Progenitor cell of endocrine pancreas (in vitro differentiated cells): Measurements from ENCODE around the gene ENDOD1. TPM values are rescaled to one million over a fixed set of nuclear protein-coding genes. Genes with fewer than 3 reads are reported as not detected.
A peak's percentile ranks its signal among the peaks of the same experiment; 100 is the strongest.

Experiments
- DNase-seq: peaks from one replicate; pipeline ENCODE4 v3.0.0; 2021; ENCODE audit warnings: low spot score; ENCODE audit not compliant: unreplicated experiment
- H3K27ac Mint-ChIP-seq: 2 replicates; pipeline ENCODE4 v1.8.0; 2021; ENCODE audit warnings: mild to moderate bottlenecking, moderate library complexity, mixed read lengths
- H3K27me3 Mint-ChIP-seq: 2 replicates; pipeline ENCODE4 v1.8.0; 2021; ENCODE audit warnings: mixed read lengths
- H3K36me3 Mint-ChIP-seq: 2 replicates; pipeline ENCODE4 v1.8.0; 2022; ENCODE audit warnings: mixed read lengths; ENCODE audit not compliant: insufficient read depth
- H3K4me1 Mint-ChIP-seq: 2 replicates; pipeline ENCODE4 v1.8.0; 2021; ENCODE audit warnings: low read depth, mixed read lengths
- H3K4me3 Mint-ChIP-seq: 2 replicates; pipeline ENCODE4 v1.8.0; 2021; ENCODE audit warnings: low read depth, mild to moderate bottlenecking, moderate library complexity, mixed read lengths
- H3K9me3 Mint-ChIP-seq: 2 replicates; pipeline ENCODE4 v1.8.0; 2021; ENCODE audit warnings: low read depth, mixed read lengths
- total RNA-seq: library from RNA; stranded (reverse); gene quantifications from 2 replicates; pipeline ENCODE4 v1.2.1, GENCODE V29; 2021
- TF ChIP-seq, protein P1 (sequence below): fragments of 200-600 bp; sonication (generic); IDR thresholded peaks from one replicate; pipeline ENCODE4 v1.5.0; 2021; ENCODE audit warnings: antibody characterized with exemption, mild to moderate bottlenecking; ENCODE audit not compliant: unreplicated experiment

ENDOD1 gene
- total RNA-seq, 1 donor from 2014 or later = 2.1 TPM

DNA sequence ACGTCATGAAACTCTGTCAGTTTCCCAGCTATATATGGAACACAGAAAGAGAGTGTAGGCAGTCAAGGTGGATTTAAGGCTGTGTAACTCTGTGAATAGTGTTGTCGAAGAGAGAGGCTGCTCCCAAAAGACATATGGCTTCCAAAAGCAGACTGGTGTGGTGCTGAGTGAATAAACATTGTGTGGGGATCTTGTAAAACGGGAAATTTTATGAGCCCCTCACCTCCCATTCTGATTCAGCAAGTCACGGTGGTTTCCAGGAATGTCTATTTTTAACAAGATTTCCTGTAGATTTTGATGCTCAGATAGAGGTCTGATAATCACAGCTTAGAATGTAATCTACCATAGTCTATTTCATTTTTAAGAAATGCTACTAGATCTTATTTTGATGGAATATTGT is 73.5 kb downstream of the ENDOD1 start:
- TF ChIP-seq, protein P1, sequence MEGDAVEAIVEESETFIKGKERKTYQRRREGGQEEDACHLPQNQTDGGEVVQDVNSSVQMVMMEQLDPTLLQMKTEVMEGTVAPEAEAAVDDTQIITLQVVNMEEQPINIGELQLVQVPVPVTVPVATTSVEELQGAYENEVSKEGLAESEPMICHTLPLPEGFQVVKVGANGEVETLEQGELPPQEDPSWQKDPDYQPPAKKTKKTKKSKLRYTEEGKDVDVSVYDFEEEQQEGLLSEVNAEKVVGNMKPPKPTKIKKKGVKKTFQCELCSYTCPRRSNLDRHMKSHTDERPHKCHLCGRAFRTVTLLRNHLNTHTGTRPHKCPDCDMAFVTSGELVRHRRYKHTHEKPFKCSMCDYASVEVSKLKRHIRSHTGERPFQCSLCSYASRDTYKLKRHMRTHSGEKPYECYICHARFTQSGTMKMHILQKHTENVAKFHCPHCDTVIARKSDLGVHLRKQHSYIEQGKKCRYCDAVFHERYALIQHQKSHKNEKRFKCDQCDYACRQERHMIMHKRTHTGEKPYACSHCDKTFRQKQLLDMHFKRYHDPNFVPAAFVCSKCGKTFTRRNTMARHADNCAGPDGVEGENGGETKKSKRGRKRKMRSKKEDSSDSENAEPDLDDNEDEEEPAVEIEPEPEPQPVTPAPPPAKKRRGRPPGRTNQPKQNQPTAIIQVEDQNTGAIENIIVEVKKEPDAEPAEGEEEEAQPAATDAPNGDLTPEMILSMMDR = no peak
- Mint-ChIP-seq H3K4me1 (no peaks in the 10 kb centered on the region), H3K36me3 (no peaks in the 10 kb centered on the region), H3K4me3 (no peak overlapping the region), H3K9me3 (no peaks in the 10 kb centered on the region), H3K27me3 (no peaks in the 10 kb centered on the region), H3K27ac (no peak overlapping the region)
- DNase-seq = no peak

DNA sequence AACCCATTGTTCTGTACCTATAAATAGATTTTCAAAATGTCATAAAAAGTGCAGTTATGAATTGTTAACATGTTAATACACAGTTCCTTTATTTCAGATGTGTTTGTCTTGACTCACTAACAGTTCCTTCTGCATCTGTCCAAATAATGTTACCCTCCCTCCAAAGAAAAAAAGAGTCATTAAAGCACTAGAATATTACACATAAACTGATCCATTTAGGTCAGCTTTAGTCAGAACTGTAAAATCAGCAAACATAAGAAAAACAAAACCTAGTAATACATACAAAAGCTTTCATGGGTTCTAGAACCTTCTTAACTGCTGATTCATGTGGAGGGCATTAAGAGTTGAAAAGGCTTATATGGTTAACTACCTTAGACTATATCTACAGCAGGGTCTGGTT is 76.0 kb downstream of the ENDOD1 start:
- Mint-ChIP-seq H3K27ac (no peak overlapping the region), H3K36me3 (peaks cover 3% of the 10 kb centered on the region), H3K4me3 (no peak overlapping the region), H3K27me3 (no peaks in the 10 kb centered on the region), H3K9me3 (no peaks in the 10 kb centered on the region), H3K4me1 (no peaks in the 10 kb centered on the region)
- DNase-seq = no peak
- TF ChIP-seq, protein P1 = no peak

DNA sequence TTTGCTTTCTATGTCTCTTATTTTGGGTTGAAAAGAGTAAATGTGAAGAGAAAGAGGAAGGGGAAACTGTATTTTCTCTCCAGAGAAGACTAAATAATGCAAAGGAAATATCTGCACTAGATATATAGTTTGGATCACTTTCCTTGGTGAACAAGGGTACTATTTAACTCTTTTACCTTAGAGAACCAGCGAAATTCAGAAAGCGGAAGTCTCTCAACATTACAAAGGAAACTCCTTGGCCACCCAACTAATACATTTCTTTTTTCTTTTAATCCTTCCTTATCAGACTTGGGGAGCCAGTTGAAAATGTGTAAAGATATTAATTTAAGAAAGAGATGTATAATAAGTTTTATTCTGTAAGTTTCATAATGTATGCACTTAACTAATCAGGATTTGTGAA is 77.1 kb downstream of the ENDOD1 start:
- no peak overlapping the region for H3K4me3 Mint-ChIP-seq
- no peak for DNase-seq
- TF ChIP-seq, protein P1 = no peak
- H3K36me3 Mint-ChIP-seq = peaks cover 3% of the 10 kb centered on the region
- H3K27me3 Mint-ChIP-seq = no peaks in the 10 kb centered on the region
- H3K9me3 Mint-ChIP-seq = no peaks in the 10 kb centered on the region
- H3K4me1 Mint-ChIP-seq = no peaks in the 10 kb centered on the region
- no peak overlapping the region for H3K27ac Mint-ChIP-seq

DNA sequence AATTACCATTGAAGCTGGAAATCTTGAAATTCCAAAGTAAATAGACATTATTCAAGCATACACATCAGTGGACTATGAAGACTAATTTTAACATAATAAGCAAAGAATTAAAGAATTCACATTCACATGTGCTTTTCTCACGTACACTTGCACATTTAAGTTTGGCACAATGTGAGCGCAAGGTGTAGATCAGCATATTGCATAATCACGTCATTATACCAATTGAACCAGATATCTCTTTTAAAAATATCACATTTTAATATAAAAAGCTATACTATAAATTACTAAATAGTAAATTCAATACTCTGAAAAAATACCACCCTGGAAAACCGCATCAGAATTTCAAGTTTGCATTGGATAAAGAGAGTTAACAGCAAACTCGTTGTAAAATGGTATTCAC is 80.6 kb downstream of the ENDOD1 start:
- peaks cover 9% of the 10 kb centered on the region for H3K36me3 Mint-ChIP-seq
- H3K27ac Mint-ChIP-seq = no peak overlapping the region
- H3K9me3 Mint-ChIP-seq = no peaks in the 10 kb centered on the region
- no peak overlapping the region for H3K4me3 Mint-ChIP-seq
- no peaks in the 10 kb centered on the region for H3K27me3 Mint-ChIP-seq
- no peak for DNase-seq
- TF ChIP-seq, protein P1 = no peak
- no peaks in the 10 kb centered on the region for H3K4me1 Mint-ChIP-seq

DNA sequence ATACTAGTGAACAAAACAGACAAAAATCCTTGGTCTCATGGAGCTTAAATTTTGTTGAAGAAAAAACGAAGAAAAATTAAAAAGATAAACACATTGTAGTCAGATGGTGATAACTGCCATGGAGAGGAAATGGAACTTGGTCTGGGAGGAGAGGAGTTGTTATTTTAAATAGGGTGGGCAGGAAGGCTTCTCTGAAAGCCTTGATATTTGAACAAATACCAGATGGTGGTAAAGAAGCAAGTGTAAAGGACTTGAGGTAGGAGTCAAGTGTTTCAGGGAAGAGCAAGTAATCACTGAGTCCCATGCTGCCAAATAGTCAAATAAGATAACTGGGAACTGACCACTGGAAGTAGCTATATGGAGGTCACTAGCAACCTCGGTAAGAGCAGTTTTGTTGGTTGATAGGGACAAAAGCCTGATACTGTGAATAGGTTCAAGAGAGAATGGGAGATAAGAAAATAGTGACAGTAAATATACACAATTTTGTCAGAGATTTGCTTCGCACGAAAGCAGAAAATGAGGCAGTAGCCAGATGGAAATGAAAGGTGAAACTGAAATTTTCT is 86.3 kb downstream of the ENDOD1 start:
- no peak for DNase-seq
- Mint-ChIP-seq H3K27me3 (no peaks in the 10 kb centered on the region), H3K4me1 (peaks cover 10% of the 10 kb centered on the region), H3K4me3 (no peak overlapping the region), H3K9me3 (no peaks in the 10 kb centered on the region), H3K36me3 (peaks cover 22% of the 10 kb centered on the region), H3K27ac (peak overlapping the region; percentile 4)
- TF ChIP-seq, protein P1 = no peak

Other genes with a start within 250 kb of the ENDOD1 start
- gene CWC15, start 116.3 kb upstream of the ENDOD1 start, total RNA-seq = 74.7 and 74.9 TPM in 2 replicates
- gene KDM4D, start 116.1 kb upstream of the ENDOD1 start, total RNA-seq = 1.2 and 1.4 TPM in 2 replicates
- gene KDM4E, start 64.6 kb upstream of the ENDOD1 start, total RNA-seq = not detected in 2 replicates
- gene KDM4F, start 40.4 kb upstream of the ENDOD1 start, total RNA-seq = not detected in 2 replicates
- gene SRSF8, start 22.9 kb upstream of the ENDOD1 start, total RNA-seq = 42.4 and 43.4 TPM in 2 replicates
- 79.7 and 80.2 TPM in 2 replicates for gene SESN3, start 141.4 kb downstream of the ENDOD1 start, total RNA-seq